ENCODE data around the gene METTL25B.
A peak's percentile ranks its signal among the peaks of the same experiment; 100 is the strongest.

Gene METTL25B

GRCh38 chr1:156727926-156728598 lies at the start of gene METTL25B:
Gene METTL25B, plus strand, starts transcription at chr1:156728469. Its CDS starts 636 bp downstream, at chr1:156729105.
- DNase-seq: peak; percentile 81

GRCh38 chr1:156680056-156680455 lies 48.2 kb upstream of the METTL25B start:
- no peak for DNase-seq

GRCh38 chr1:156681196-156681960 lies 46.9 kb upstream of the METTL25B start:
- DNase-seq: no peak

GRCh38 chr1:156682166-156682890 lies 45.9 kb upstream of the METTL25B start:
- no peak for DNase-seq

GRCh38 chr1:156684227-156684782 lies 44.0 kb upstream of the METTL25B start:
- DNase-seq: no peak

GRCh38 chr1:156689035-156689952 lies 39.0 kb upstream of the METTL25B start:
- DNase-seq: peak; percentile 71

- DNase-seq: no peak
These were observed 38.2 kb upstream of the METTL25B start for GRCh38 chr1:156689953-156690674.

- DNase-seq: no peak
These were observed 37.6 kb upstream of the METTL25B start for GRCh38 chr1:156690675-156691036.

GRCh38 chr1:156691191-156691590 lies 37.1 kb upstream of the METTL25B start:
- no peak for DNase-seq

GRCh38 chr1:156691665-156692440 lies 36.4 kb upstream of the METTL25B start:
- DNase-seq: no peak

GRCh38 chr1:156692441-156692924 lies 35.8 kb upstream of the METTL25B start:
- DNase-seq: no peak

GRCh38 chr1:156692925-156693847 lies 35.1 kb upstream of the METTL25B start:
- DNase-seq: no peak

GRCh38 chr1:156693848-156694689 lies 34.2 kb upstream of the METTL25B start:
- DNase-seq: no peak

GRCh38 chr1:156694690-156694962 lies 33.6 kb upstream of the METTL25B start:
- DNase-seq: no peak

GRCh38 chr1:156696755-156697154 lies 31.5 kb upstream of the METTL25B start:
- DNase-seq: no peak

GRCh38 chr1:156697481-156697880 lies 30.8 kb upstream of the METTL25B start:
- no peak for DNase-seq

- no peak for DNase-seq
These were observed 29.3 kb upstream of the METTL25B start for GRCh38 chr1:156698995-156699394.

- no peak for DNase-seq
These were observed 27.3 kb upstream of the METTL25B start for GRCh38 chr1:156700736-156701531.

All from stimulated activated naive CD4-positive, alpha-beta T cell treated with Interleukin-2 at 50 U/mL for 16 hours (primary cell).